ENCODE data around the gene AVPI1. TPM values are rescaled to one million over a fixed set of nuclear protein-coding genes. Genes with fewer than 3 reads are reported as not detected.

AVPI1 gene
- total and polyA plus RNA-seq, 2 of the 13 experiments (the other 11 are each of a cell fraction or from before 2014, with no cell fraction given), result 39.8 to 61.2 TPM

GRCh38 chr10:97632949-97633884 is 53.8 kb downstream of the AVPI1 start, which contains the start of gene MORN4 (continued):
- no peak for TF ChIP-seq AKNA (CRISPR knock-in tag; IDR thresholded peaks at IDR 0.05; ENCODE audit: borderline replicate concordance)
- no peak for TF ChIP-seq ISX (CRISPR knock-in tag; conservative IDR thresholded peaks at IDR 0.05)
- TF ChIP-seq HES4 (CRISPR knock-in tag; IDR thresholded peaks at IDR 0.05; ENCODE audit: borderline replicate concordance), result no peak
- no peak for TF ChIP-seq SKI (IDR thresholded peaks at IDR 0.05; ENCODE audit: partially characterized antibody)
- TF ChIP-seq HOXA3 (CRISPR knock-in tag; IDR thresholded peaks at IDR 0.05), result peak; percentile 100
- TF ChIP-seq U2AF2 (IDR thresholded peaks at IDR 0.05; ENCODE audit: low read depth, low read length), result no peak
- no peak for TF ChIP-seq ZNF543 (CRISPR knock-in tag; IDR thresholded peaks at IDR 0.05)
- no peak for TF ChIP-seq ZNF142 (CRISPR knock-in tag; IDR thresholded peaks at IDR 0.05)
- no peak for TF ChIP-seq TP53 (CRISPR knock-in tag; conservative IDR thresholded peaks at IDR 0.05)
- peak; percentile 65 for TF ChIP-seq SP4 (CRISPR knock-in tag; IDR thresholded peaks at IDR 0.05)
- TF ChIP-seq KLF12 (CRISPR knock-in tag; IDR thresholded peaks at IDR 0.05; ENCODE audit: borderline replicate concordance), result 0 out of 2 replicates have a peak, but pooled peaks have one; percentile 49
- TF ChIP-seq BRD4 (CRISPR knock-in tag; IDR thresholded peaks at IDR 0.05), result no peak; the same call in 1 of the 2 replicates
- TF ChIP-seq MTA3 (CRISPR knock-in tag; IDR thresholded peaks at IDR 0.05), result no peak
- TF ChIP-seq ZNF558 (CRISPR knock-in tag; IDR thresholded peaks at IDR 0.05; ENCODE audit: borderline replicate concordance), result no peak
- no peak for TF ChIP-seq ZNF746 (CRISPR knock-in tag; IDR thresholded peaks at IDR 0.05)
- no peak for TF ChIP-seq MATR3 (CRISPR knock-in tag; IDR thresholded peaks at IDR 0.05)
- TF ChIP-seq SMAD9 (CRISPR knock-in tag; IDR thresholded peaks at IDR 0.05), result no peak
- TF ChIP-seq ZKSCAN1 (IDR thresholded peaks at IDR 0.05; ENCODE audit: low read length), result peak; percentile 88
- no peak for TF ChIP-seq ZNF75D (CRISPR knock-in tag; IDR thresholded peaks at IDR 0.05; ENCODE audit: borderline replicate concordance)
- no peak for TF ChIP-seq HOXA9 (CRISPR knock-in tag; IDR thresholded peaks at IDR 0.05; ENCODE audit: borderline replicate concordance)

All from HepG2 (cell line).